Glutamatergic neuron (in vitro differentiated cells): Measurements from ENCODE around the gene GRIA3. TPM values are rescaled to one million over a fixed set of nuclear protein-coding genes. Genes with fewer than 3 reads are reported as not detected.

Experiments
- DNase-seq: peaks from one replicate; pipeline ENCODE4 v3.0.0; 2022
- H3K27ac Mint-ChIP-seq: one replicate; pipeline ENCODE4 v1.8.0; 2020; ENCODE audit warnings: mild to moderate bottlenecking, mixed read lengths, inconsistent platforms; ENCODE audit not compliant: unreplicated experiment
- H3K27me3 Mint-ChIP-seq: one replicate; pipeline ENCODE4 v1.8.0; 2020; ENCODE audit warnings: mild to moderate bottlenecking, moderate library complexity, mixed read lengths, inconsistent platforms; ENCODE audit not compliant: unreplicated experiment
- H3K36me3 Mint-ChIP-seq: one replicate; pipeline ENCODE4 v1.8.0; 2020; ENCODE audit warnings: mild to moderate bottlenecking, mixed read lengths, inconsistent platforms; ENCODE audit not compliant: unreplicated experiment
- H3K4me1 Mint-ChIP-seq: one replicate; pipeline ENCODE4 v1.8.0; 2020; ENCODE audit warnings: mild to moderate bottlenecking, low read depth, mixed read lengths, inconsistent platforms; ENCODE audit not compliant: unreplicated experiment
- H3K4me3 Mint-ChIP-seq: one replicate; pipeline ENCODE4 v1.8.0; 2020; ENCODE audit warnings: mild to moderate bottlenecking, mixed read lengths, inconsistent platforms; ENCODE audit not compliant: unreplicated experiment
- H3K9me3 Mint-ChIP-seq: one replicate; pipeline ENCODE4 v1.8.0; 2020; ENCODE audit warnings: mild to moderate bottlenecking, moderate library complexity, mixed read lengths, inconsistent platforms; ENCODE audit not compliant: unreplicated experiment
- total RNA-seq: library from RNA; stranded (reverse); fragmentation: NEBNext Ultra II Directional; extraction: Animal tissue kit (Norgen Biotek cat#: 25700); gene quantifications from one replicate; pipeline ENCODE4 v1.2.1, GENCODE V29; 2021; ENCODE audit not compliant: unreplicated experiment
- TF ChIP-seq, protein P1 (sequence below): fragments of 200-600 bp; sonication (generic); IDR thresholded peaks from one replicate; pipeline ENCODE4 v1.5.0; 2021; ENCODE audit not compliant: partially characterized antibody, unreplicated experiment

Gene GRIA3
- total RNA-seq, 1 donor from 2014 or later: 9.7 TPM

DNA sequence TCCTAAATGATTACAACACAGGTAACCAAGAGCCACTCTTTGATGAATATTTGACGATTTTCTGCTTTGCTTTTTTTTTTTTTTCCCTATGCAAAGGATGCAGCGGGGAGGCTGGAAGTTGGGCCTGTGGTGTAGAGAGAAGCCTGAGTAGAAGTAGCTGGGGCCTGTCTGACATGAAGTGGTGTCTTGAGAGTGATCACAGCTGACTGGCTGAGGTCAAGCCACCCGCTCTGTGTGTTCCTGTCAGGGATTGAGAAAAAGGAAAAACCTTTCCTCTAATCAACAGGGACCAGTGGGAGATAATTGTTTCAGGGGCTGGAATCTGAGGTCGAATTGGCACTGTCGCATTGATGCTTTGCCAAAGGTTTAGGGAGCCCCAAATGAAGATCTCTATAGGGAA lies 258.7 kb downstream of the GRIA3 start:
- H3K4me1 Mint-ChIP-seq: no peaks in the 10 kb centered on the region
- no peak for DNase-seq
- H3K9me3 Mint-ChIP-seq: peaks cover 1% of the 10 kb centered on the region
- H3K27me3 Mint-ChIP-seq: no peaks in the 10 kb centered on the region
- no peak overlapping the region for H3K27ac Mint-ChIP-seq
- H3K4me3 Mint-ChIP-seq: no peak overlapping the region
- TF ChIP-seq, protein P1, sequence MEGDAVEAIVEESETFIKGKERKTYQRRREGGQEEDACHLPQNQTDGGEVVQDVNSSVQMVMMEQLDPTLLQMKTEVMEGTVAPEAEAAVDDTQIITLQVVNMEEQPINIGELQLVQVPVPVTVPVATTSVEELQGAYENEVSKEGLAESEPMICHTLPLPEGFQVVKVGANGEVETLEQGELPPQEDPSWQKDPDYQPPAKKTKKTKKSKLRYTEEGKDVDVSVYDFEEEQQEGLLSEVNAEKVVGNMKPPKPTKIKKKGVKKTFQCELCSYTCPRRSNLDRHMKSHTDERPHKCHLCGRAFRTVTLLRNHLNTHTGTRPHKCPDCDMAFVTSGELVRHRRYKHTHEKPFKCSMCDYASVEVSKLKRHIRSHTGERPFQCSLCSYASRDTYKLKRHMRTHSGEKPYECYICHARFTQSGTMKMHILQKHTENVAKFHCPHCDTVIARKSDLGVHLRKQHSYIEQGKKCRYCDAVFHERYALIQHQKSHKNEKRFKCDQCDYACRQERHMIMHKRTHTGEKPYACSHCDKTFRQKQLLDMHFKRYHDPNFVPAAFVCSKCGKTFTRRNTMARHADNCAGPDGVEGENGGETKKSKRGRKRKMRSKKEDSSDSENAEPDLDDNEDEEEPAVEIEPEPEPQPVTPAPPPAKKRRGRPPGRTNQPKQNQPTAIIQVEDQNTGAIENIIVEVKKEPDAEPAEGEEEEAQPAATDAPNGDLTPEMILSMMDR: no peak
- H3K36me3 Mint-ChIP-seq: no peaks in the 10 kb centered on the region

DNA sequence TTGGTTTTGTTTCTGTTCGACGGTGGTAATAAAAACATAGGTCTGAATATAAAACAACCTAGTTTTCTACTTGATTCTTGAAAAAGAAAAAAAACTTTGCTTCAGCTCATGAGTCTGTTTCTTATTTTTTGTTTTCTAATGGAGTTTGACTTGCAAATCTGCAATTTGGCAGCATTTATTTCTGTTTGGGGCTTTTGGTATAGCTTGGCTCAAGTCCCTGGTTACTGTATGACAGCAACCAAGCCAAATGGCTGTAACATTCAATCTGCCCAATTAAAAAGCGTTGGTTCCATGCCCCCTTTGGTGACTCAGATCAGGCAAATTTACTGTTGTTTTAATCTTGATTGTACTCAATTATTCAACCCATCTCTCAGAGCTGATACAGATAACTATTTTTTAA lies 263.4 kb downstream of the GRIA3 start:
- DNase-seq: no peak
- H3K9me3 Mint-ChIP-seq: no peaks in the 10 kb centered on the region
- TF ChIP-seq, protein P1: no peak
- H3K27me3 Mint-ChIP-seq: no peaks in the 10 kb centered on the region
- H3K4me3 Mint-ChIP-seq: no peak overlapping the region
- H3K4me1 Mint-ChIP-seq: no peaks in the 10 kb centered on the region
- H3K27ac Mint-ChIP-seq: no peak overlapping the region
- no peaks in the 10 kb centered on the region for H3K36me3 Mint-ChIP-seq

DNA sequence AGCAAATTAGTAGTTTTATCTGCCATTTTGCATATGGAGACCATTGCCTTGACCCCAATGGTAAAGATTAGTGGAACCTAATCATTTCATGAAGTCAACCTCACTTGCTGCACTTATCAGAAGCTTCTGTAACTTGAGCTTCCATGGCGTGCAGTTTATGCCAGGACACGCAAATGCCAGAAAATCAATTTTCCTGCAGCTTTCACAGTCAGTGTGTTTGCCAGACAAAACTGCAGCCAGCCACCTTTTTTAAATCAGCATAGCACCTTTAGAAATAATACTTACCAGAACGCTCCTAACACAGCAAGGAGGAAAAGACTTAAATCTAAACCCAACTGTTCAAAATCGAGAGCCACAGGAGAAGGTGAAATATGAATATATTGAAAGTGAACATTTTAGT lies 265.3 kb downstream of the GRIA3 start:
- H3K4me1 Mint-ChIP-seq: no peaks in the 10 kb centered on the region
- no peak for DNase-seq
- no peaks in the 10 kb centered on the region for H3K36me3 Mint-ChIP-seq
- TF ChIP-seq, protein P1: no peak
- no peaks in the 10 kb centered on the region for H3K27me3 Mint-ChIP-seq
- no peak overlapping the region for H3K27ac Mint-ChIP-seq
- no peaks in the 10 kb centered on the region for H3K9me3 Mint-ChIP-seq
- H3K4me3 Mint-ChIP-seq: no peak overlapping the region

DNA sequence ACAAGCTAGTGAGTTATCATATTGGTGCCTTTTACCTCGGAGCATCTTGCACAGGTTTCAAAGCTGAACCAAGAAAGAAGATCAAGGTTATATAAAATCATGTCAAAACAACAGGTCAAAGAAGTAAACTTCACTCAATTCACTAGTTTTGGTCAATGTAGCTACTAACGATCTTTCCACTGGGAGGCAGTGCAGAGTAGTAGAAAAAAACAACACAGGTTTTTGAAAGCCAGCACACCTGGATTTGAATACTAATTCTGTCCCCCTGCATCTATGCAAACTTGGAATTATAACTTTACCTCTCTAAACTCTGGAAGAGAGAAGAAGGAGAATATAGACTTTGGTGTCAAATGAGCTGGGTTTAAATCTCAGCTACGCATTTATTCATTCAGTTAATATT lies 266.1 kb downstream of the GRIA3 start:
- DNase-seq: no peak
- no peak overlapping the region for H3K4me3 Mint-ChIP-seq
- TF ChIP-seq, protein P1: no peak
- H3K27me3 Mint-ChIP-seq: no peaks in the 10 kb centered on the region
- no peaks in the 10 kb centered on the region for H3K4me1 Mint-ChIP-seq
- no peaks in the 10 kb centered on the region for H3K9me3 Mint-ChIP-seq
- no peaks in the 10 kb centered on the region for H3K36me3 Mint-ChIP-seq
- no peak overlapping the region for H3K27ac Mint-ChIP-seq

DNA sequence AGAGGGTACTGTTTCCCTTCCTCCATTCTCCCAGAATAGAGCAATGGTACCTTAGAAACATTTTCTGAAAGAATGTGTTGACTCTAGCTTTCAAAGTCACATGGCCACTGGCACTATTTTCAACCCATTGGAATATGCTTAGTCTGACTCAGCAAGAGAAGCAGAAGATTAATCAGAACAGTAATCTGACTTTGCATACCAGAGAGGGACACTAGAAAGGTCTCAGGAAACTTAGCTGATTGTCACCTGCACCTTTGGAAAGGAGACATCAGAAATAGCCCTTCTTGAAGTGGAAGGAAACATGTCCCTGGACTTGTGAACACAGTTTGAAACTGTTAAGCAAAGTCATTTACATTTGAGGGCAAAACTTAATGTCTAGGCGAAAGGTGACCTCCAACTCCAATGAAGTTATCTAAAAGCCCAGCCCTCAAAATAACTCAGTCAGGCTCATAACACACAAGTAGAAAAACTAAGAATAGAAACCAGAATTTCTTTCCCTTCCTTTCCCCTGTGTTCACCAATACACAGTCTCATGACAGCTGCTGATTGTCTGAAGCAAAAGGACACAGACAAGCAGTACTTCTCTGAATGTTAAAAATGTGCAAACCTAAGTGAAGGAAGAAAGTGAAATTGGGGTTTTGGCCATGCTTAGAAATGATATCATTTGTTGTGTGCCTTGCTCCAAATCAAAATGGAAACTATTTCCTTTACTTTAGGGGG lies 270.8 kb downstream of the GRIA3 start:
- H3K27me3 Mint-ChIP-seq: no peaks in the 10 kb centered on the region
- H3K9me3 Mint-ChIP-seq: no peaks in the 10 kb centered on the region
- TF ChIP-seq, protein P1: no peak
- no peaks in the 10 kb centered on the region for H3K36me3 Mint-ChIP-seq
- no peaks in the 10 kb centered on the region for H3K4me1 Mint-ChIP-seq
- no peak for DNase-seq
- no peak overlapping the region for H3K4me3 Mint-ChIP-seq
- no peak overlapping the region for H3K27ac Mint-ChIP-seq
